HG02798 (cell line): ENCODE data around the gene INSIG1.

Experiments used
- ATAC-seq: cut with Tn5 transposase; IDR thresholded peaks from one replicate; pipeline ENCODE4 v1.9.1; 2021; ENCODE audit warnings: mild to moderate bottlenecking; ENCODE audit not compliant: unreplicated experiment, poor library complexity

Gene INSIG1

DNA sequence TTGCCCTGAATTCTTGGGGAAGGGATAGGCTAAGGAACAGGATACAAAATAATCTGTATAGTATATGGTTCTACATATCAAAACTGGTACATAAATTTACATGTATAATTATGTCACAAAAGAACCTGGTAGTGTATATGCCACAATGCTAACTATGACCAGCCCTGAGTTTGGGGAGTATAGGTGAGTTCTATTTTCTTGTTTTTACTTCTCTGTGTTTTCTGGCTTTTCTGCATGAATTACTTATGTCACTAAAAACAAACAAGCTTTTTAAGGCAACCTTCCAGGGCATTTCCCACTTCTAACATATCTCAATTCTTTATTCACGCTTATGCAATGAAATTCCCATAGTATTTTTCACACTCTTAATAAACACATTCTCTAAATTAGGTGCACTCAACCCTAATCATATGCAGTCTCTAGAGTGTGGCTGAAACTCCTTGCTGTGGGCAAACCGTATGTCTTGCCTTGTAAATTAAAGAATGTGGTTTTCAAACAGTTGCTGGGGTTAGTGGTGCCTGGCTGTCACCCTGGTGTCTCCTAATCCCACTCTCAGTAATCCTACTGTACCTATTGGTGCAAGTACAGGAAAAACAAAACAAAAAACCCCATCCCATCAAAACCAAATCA lies 14.0 kb upstream of the INSIG1 start:
- ATAC-seq, result peak; percentile 91

DNA sequence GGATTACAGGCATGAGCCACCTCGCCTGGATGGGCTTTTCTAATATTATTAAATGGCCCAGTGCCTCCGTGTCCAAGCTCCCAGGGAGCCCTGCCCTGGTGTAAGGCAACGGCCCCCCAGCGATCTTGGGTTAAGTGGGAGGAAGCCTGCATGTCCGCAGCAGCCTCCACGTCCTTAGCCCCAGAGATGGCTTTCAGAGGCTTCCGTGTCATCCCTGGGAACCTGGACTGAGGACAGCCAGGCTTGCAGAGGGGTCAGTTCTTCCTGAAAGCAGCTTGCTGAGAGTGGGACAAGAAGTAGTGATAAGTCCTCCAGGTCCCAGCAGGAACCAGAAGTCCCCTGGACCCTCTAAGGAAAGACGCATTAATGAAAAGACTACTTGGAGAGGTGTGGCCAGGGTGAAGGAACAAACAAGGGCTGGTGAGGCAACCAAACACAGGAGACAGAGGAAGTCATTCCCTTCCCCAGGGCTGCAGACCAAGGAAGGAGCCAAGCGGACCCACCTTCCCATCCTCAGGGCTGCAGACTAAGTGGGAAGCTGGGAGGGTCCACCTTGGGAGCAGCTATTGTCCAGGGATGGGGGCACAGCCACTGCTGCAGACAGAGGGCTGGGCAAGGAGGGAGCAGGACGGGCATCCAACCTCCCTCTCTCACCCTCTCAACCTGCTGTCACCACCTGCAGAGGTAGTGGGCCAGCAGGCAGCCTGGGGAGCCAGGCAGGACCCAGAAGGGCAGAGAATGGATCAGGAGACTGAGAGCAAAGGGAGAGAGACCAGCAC lies 13.0 kb upstream of the INSIG1 start:
- ATAC-seq, result no peak

DNA sequence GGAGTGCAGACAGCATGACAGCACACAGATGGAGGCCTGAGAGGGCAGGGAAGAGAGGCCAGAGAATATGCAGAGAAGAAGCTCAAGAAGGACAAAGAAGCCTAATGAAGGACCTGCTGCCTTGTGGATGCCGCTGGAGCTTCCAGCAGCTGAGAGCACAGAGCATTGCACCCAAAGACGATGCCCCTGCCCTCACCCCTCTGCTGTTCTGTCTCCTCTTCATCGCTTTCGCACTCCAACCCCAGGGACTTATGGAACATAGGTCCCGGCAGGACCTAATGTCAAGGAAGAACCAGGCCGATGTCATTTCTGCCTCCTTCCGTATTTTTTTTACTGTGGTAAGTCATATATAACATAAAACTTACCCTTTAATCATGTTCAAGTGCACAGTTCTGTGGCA lies 12.3 kb upstream of the INSIG1 start:
- no peak for ATAC-seq

DNA sequence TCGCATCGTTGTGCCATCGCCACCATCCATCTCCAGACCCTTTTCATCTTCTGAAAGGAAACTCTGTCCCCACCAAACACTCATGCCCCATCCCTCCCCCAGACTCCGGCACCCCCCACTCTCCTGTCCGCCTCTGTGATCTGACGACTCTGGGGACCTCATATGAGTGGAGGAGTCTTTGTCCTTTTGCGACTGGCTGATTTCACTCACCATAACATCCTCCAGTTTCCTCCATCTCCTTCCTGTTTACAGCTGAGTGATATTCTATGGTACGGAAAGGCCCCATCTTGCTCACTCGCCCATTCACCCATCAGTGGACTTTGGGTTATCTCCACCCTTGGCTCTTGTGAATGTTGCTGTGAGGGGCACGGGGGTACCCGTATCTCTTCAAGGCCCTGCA lies 11.8 kb upstream of the INSIG1 start:
- no peak for ATAC-seq

DNA sequence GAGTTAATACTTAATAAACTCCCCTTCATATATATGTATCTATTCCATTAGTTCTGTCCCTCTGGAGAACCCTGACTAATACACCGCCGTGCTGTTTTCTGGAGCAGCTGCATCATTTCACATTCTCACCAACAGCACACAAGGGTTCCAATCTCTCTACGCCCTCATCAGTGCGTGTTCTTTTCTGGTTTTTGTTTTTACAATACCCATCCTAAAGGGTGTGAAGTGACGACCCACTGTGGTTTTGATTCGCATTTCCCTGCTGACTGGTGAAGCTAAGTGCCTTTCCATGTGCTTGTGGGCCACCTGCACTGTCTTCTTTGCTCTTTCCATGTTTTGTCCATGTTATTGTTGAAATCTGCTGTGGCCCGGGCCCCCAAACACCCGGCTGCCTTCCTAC lies 11.0 kb upstream of the INSIG1 start:
- ATAC-seq, result no peak

DNA sequence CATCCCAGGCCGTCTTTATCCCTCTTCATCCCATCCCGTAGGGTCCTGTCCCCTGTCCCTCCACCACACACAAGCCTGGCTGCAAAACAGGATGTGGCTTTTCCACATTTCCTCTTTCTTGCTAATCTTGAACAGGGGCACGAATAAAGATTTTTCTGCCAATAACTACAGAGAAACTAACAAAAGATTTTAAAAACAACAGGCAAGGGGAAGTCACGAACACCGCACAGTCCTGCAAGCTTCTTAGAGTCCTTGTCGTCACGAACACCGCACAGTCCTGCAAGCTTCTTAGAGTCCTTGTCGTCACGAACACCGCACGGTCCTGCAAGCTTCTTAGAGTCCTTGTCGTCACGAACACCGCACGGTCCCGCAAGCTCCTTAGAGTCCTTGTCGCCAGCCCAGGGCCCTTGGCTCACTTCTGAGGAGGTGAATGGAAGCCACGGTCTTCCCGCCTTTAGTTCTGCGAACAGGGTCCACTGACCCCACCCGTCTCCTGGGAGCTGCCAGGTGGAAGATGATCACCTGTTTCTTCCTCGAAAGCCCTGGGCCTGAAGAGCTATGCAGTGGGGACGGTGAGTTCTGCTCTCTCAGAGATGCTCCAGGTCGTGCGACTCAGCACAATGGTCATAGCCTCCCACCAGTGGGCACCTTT lies 10.3 kb upstream of the INSIG1 start:
- no peak for ATAC-seq

DNA sequence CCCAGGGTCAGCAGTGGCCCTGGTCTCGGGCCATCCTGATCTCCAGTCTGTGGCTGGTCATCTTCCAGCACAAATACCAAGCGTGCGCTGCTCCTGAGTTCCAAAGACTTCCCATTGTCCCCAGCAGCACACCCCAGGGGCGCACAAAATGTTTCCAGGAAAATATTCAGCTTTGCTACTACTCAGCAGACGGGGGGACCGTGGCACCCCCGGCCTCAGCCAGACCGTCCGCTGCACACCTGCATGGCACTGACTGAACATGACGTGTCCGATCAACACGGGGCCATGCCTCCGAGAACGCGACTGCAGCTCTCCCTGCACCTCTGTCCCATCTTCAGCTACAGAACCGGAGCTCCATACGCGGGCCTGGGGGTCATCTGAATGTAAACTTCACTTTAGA lies 9.6 kb upstream of the INSIG1 start:
- ATAC-seq, result no peak

DNA sequence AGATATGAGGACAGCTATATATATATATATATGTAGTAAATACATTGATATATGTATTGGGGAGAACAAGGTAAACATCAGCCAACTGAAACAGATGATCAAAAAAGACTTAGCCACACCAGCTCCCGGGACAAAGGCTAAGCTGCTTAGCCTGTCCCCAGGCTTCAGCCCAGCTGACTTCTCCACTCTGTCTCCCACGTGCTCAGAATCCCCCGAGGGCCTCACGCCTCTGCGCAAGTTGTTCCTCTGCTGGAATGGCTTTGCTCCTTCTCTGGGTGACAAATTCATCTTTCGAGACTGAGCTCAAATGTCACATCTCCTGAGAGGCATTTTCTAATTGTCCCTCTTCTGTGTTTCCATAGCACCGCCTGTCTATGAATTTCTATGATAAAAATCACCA lies 8.6 kb upstream of the INSIG1 start:
- no peak for ATAC-seq

DNA sequence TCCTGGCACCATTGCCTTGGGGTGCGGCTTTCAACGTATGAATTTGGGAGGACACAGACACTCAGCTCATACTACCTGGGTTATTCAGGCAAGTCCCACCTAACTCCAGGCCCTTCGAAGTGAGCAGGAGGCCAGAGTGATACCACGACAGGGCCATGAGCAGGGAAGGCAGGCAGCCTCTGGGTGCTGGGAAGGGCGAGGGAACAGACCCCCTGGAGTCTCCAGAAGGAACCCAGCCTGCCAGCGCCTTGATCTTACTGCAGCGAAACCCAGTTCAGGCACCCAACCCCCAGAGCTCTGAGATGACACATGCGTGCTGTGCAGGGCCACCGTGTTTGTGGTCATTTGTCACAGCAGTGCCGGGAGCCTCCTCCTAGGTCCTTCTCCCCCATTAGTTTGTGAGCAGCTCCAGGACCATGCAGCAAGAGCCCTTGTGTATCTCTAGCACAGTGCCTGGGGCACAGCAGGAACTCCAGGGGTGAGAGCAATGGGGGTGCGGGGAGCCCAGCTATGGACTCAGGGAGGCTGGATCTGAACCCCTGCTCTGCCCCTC lies 7.7 kb upstream of the INSIG1 start:
- no peak for ATAC-seq

DNA sequence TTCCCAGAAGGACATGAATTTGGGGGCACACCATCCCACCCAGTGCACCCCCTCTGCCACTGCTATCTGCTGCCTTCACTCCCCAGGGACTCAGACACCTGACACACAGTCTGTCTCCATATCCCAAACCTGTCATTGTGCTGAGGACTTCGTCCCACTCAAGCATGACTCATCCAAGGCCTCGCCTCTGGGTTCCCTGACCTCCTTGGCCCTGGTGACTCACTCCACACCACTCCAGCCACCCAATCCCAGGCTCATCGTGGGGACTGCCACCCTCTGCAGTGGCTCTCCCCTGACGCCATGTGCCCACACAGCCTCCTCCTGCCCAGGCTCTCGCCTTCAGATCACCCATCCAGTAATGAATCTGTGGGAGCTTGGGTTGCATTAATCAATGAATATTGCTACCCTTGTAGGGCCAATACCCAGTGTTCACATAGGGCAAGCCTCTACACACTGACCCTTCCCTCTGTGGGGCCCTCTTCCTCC lies 6.6 kb upstream of the INSIG1 start:
- ATAC-seq, result peak; percentile 52

DNA sequence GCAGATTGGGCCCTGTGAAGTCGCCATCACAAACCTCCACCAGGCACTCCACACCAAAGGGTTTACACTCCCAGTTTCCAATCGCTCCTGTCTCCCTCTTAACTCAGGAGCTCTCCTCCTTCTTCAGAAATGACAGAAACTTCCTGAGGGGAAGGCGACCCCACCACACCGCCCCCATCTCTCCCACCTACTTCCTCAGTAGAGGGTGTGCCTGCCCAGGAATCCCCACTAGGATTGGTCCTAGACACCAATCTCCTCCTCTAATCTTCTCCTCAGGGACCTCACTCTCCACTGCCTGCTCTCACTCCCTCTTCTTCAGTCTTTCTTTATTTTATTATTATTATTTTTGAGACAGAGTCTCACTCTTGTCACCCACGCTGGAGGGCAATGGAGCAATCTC lies 5.9 kb upstream of the INSIG1 start:
- ATAC-seq, result no peak

DNA sequence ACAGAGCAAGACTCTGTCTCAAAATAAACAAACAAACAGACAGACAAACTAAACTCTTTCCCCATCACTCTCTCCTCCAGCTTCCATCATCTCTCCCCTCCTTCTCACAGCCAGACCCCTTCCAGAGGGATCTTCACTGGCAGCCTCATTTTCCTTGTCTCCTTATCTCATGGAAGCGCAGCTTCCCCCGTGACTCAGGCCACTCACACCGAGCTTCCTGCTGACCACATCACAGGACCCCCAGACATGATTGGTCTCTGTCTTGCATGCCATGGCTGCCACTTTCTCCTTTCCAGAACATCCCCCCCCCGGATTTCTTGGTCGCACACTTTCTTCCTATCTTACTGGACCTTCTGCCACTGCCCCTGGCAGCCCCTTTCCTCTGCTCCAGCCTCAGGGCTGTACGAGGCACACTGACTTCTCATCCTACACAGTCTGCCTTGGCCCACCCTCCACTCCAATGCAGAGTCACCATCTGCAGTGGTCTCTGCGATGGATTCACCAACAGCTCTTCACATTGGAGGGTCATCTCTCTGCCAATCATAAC lies 4.9 kb upstream of the INSIG1 start:
- ATAC-seq, result no peak

DNA sequence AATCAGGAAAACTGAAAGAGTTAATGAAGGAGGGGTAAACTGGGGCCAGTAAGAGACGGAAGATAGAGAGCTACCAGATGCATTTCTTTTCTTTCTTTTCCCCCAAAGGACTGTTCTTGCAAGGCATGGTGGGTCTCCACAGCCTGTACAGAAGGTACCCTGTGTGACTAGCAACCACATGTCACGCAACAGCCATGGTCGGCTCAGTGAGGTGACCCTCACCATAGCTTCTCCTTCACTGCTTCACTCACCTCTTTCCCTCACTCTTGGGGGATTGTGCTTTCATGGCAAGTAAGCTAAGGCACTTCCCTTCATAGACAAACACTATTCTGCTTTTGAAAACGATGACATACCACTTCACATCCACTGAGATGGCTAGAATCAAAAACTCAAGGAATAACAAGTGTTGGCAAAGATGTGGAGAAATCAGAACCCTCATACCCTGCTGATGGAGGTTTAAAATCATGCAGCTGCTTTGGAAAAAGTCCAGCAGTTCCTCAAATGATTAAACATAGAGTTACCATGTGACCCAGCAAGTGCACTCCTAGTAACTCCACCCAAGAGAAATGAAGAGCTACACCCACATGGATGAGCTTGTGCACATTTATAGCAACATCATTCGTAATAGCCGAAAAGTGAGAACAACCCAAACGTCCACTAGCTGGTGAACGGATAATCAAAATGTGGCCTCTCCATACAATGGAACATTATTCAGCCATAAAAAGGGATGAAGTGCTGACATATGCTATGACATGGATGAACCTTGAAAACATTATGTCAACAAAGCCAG lies 3.8 kb upstream of the INSIG1 start:
- no peak for ATAC-seq

DNA sequence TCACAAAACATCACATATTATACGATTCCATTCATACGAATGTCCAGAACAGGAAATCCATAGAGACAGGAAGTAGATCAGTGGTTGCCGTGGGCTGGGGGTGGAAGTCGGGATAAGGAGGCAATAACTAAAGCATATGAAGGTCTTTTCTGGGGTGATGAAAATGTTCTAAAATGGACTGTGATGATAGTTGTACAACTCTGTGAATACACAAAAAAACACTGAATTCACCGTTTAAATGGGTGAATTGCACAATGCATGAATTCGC lies 3.2 kb upstream of the INSIG1 start:
- ATAC-seq, result no peak

DNA sequence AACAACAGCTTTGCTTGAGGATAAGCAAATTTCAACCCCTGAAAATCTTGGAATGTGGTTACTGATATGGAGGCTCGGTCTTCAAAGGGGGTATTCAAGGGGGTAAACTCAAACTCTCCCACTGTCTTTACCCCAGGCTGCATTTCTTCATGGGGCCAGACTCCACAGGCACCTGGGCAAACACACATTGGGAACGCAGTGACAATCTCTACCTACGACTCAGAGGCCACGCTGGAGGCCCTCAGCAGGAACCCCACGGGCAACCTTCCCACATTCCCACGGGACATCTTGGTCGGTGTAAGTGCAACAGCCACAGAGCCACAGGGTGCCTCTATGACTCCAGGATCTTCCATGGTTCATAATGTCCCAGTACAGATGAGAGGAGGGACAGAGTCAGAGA lies 2.2 kb upstream of the INSIG1 start:
- ATAC-seq, result no peak

DNA sequence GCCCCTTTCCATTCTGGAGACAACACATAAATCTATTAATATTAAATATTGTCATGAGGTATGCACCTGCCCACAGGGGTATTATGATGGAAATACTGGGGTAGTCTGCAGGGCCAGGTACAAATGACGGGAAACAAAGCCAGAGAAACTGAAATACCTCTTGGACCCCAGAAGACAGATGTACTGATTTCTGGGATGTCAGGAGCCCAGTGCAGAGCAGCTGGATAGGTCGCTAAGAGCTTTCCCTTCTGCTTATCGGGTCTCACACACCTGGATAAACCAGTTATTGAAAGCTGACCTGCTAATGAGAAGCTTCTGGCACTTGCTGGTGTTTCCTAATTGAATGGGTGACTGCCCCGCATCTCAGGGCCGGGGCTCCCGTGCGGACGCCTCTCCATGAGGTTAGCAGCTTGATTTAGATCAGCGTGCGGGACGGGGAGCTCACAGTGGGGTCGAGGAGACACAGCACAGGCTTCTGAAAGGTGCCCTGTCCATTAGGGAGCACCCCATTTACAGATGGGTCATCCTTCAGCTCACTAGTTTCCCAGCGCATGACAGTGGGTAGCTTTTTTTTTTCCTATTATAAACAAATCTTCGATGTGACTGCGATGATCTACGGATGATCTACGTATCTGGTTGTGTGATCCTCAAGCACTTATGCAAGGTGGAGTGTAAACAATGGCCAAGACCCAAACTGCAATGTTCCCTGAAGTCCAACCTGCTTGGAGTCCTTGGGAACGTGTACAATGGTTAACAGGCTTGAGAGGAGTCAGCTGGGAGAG lies 1.5 kb upstream of the INSIG1 start:
- ATAC-seq, result no peak

DNA sequence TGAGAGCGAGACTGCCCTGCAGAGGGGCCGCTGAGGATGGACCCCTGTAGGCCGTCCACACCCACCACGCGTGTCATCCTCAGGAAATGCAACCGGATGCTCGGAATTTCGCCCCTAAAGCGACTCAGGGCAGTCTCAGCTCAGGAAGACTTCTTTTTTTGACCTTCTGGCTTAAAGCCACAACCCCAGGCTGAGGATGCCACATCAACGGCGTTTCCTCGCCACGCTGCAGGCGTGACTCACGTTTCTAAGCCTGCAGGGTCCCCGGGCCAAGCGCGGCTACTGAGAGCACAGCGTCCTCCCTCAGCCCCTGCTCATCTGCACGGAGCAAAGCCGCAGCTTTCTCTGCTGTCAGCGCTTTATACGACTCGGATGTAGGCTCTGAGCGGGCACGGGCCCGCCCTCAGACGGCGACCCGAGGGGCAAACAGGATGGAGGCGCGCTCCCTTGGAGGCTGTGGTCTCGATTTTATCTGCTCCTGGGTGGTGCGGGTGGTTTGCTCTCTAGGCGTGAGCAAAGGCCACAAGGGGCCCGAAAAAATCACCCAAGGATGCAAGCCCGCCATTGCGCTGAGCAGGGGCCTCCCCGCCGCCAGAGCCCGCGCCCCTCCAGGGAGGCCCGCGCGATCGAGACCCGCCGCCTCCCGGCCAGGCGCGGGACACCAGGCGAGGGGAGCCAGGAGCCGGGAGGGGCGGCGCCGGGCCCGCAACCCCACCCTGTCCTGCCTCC lies 726 bp upstream of the INSIG1 start:
- peak; percentile 9 for ATAC-seq

DNA sequence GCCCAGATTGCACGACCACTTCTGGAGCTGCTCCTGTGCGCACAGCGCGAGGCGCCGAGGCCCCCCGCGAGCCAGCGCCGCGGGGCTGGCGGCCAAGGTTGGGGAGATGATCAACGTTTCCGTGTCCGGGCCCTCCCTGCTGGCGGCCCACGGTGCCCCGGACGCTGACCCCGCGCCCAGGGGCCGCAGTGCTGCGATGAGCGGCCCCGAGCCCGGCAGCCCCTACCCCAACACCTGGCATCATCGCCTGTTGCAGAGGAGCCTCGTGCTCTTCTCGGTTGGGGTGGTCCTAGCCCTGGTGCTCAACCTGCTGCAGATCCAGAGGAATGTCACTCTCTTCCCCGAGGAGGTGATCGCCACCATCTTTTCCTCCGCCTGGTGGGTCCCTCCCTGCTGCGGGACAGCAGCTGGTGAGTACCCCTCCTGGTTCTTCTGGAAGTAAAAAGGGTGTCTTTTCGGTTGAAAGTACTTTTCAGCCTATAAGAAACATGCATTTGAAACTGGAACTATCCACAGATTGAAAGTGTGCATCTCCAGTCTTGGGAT lies 683 bp downstream of the INSIG1 start:
- no peak for ATAC-seq
